ENCODE data around the gene NFIA. TPM values are rescaled to one million over a fixed set of nuclear protein-coding genes. Genes with fewer than 3 reads are reported as not detected.

Gene NFIA
- total and polyA plus RNA-seq, 9 of the 15 experiments (the other 6 are each of a cell fraction or from before 2014, with no cell fraction given): 5.3 to 24.9 (median 9.8) TPM

- Histone ChIP-seq H3K9ac (ENCODE audit: insufficient read depth in 1 of 2, low read depth in 2 of 2, low read length in 2 of 2) (no peak overlapping the region), H3K4me3 (no peak overlapping the region), H3K27me3 (ENCODE audit: control insufficient read depth in 2 of 2, insufficient read depth in 2 of 2, low read length in 2 of 2) (no peaks in the 10 kb centered on the region), H3K36me3 (ENCODE audit: control insufficient read depth, insufficient read depth, low read length) (peaks cover 47% of the 10 kb centered on the region), H3K4me2 (ENCODE audit: insufficient read depth, low read length) (no peak overlapping the region), H3K9me3 (replicated peaks; ENCODE audit: control insufficient read depth, insufficient read depth, low read depth, low read length) (peaks cover 4% of the 10 kb centered on the region), H3K27ac (ENCODE audit: extremely low read depth, low read depth, low read length) (no peak overlapping the region), H2AFZ (ENCODE audit: low read depth, low read length) (no peak overlapping the region), H3K9me1 (ENCODE audit: control insufficient read depth, insufficient read depth, low read length) (no peaks in the 10 kb centered on the region), H3K79me2 (ENCODE audit: control insufficient read depth, insufficient read depth, low read length) (0 out of 3 replicates have a peak, but pooled peaks cover 3% of the 10 kb centered on the region), H3K4me1 (replicated peaks in 1 of 2; ENCODE audit: control insufficient read depth in 2 of 2, insufficient read depth in 2 of 2, low read length in 2 of 2) (peaks cover 0 to 16% of the 10 kb centered on the region in 2 experiments; a peak in 2 of 5 replicates), H4K20me1 (replicated peaks; ENCODE audit: control insufficient read depth, insufficient read depth, low read length) (no peaks in the 10 kb centered on the region)
- POLR2A ChIA-PET: interaction anchor here (0.8 kb wide), 1 partner anchor 447 kb away, joined by 3 read pairs; no protein-coding TSS in a partner anchor
- no peak for FAIRE-seq
- CTCF ChIA-PET (ENCODE audit: low intra/inter-chr PET ratio): no interaction called here
- no peak for ATAC-seq
- no peak for DNase-seq (ENCODE audit: extremely low read depth in 1 of 4, low spot score in 3 of 4)
- WGBS (ENCODE audit: insufficient coverage, low coverage, missing lambda C conversion rate): 96% methylated on average over 11 of the region's 11 CpGs
- TF ChIP-seq PTBP1 (IDR thresholded peaks at IDR 0.05; ENCODE audit: low read depth, low read length) (no peak), XRCC5 (IDR thresholded peaks at IDR 0.05; ENCODE audit: low read depth, low read length) (no peak), RBFOX2 (IDR thresholded peaks at IDR 0.05; ENCODE audit: low read depth, low read length) (no peak)
- in situ Hi-C loops (cut with MboI): no loop called here
- intact Hi-C loops (cut with micrococcal nuclease): no loop called here
- no TSS peak for BruUV-seq (replicated peaks)
Measured at GRCh38 chr1:61389926-61390845, 307.8 kb downstream of the NFIA start.

GRCh38 chr1:61391730-61392129 is 309.4 kb downstream of the NFIA start:
- H3K27me3 ChIP-seq (ENCODE audit: control insufficient read depth in 2 of 2, insufficient read depth in 2 of 2, low read length in 2 of 2): no peaks in the 10 kb centered on the region
- H3K9me1 ChIP-seq (ENCODE audit: control insufficient read depth, insufficient read depth, low read length): no peaks in the 10 kb centered on the region
- DNase-seq (ENCODE audit: extremely low read depth in 1 of 4, low spot score in 3 of 4) (no peak), FAIRE-seq (peak; percentile 49), ATAC-seq (no peak)
- H3K4me1 ChIP-seq (replicated peaks in 1 of 2; ENCODE audit: control insufficient read depth in 2 of 2, insufficient read depth in 2 of 2, low read length in 2 of 2): peaks cover 0 to 16% of the 10 kb centered on the region in 2 experiments; a peak in 2 of 5 replicates
- BruUV-seq (replicated peaks): no TSS peak
- ChIA-PET CTCF (ENCODE audit: low intra/inter-chr PET ratio) (no interaction called here), POLR2A (interaction anchor here (0.7 to 1.4 kb wide), 3 partner anchors 16 to 53 kb away, joined by 3 read pairs; no protein-coding TSS in a partner anchor)
- 0 out of 3 replicates have a peak, but pooled peaks cover 3% of the 10 kb centered on the region for H3K79me2 ChIP-seq (ENCODE audit: control insufficient read depth, insufficient read depth, low read length)
- intact Hi-C loops (cut with micrococcal nuclease) (no loop called here), in situ Hi-C loops (cut with MboI) (no loop called here)
- H4K20me1 ChIP-seq (replicated peaks; ENCODE audit: control insufficient read depth, insufficient read depth, low read length): no peaks in the 10 kb centered on the region
- 0 out of 3 replicates have a peak overlapping the region, but pooled peaks have one; percentile 7 for H3K27ac ChIP-seq (ENCODE audit: extremely low read depth, low read depth, low read length)
- H3K9ac ChIP-seq (ENCODE audit: insufficient read depth in 1 of 2, low read depth in 2 of 2, low read length in 2 of 2): no peak overlapping the region; a peak in 1 of 4 replicates
- H3K4me2 ChIP-seq (ENCODE audit: insufficient read depth, low read length): no peak overlapping the region
- no peak overlapping the region for H3K4me3 ChIP-seq
- 79% methylated on average over 4 of the region's 4 CpGs for WGBS (ENCODE audit: insufficient coverage, low coverage, missing lambda C conversion rate)
- H3K9me3 ChIP-seq (replicated peaks; ENCODE audit: control insufficient read depth, insufficient read depth, low read depth, low read length): peaks cover 4% of the 10 kb centered on the region
- H2AFZ ChIP-seq (ENCODE audit: low read depth, low read length): no peak overlapping the region
- H3K36me3 ChIP-seq (ENCODE audit: control insufficient read depth, insufficient read depth, low read length): peaks cover 37% of the 10 kb centered on the region
- TF ChIP-seq ZNF57 (CRISPR knock-in tag; IDR thresholded peaks at IDR 0.05): no peak
- TF ChIP-seq PHF20 (IDR thresholded peaks at IDR 0.05; ENCODE audit: partially characterized antibody): no peak
- TF ChIP-seq CBFA2T3 (IDR thresholded peaks at IDR 0.05): no peak
- TF ChIP-seq WHSC1 (IDR thresholded peaks at IDR 0.05; ENCODE audit: low read length): no peak
- no peak for TF ChIP-seq NR4A1 (CRISPR knock-in tag; IDR thresholded peaks at IDR 0.05)
- no peak for TF ChIP-seq NR4A1 (tag; IDR thresholded peaks at IDR 0.05)
- no peak for TF ChIP-seq NONO (IDR thresholded peaks at IDR 0.05; ENCODE audit: low read depth in 2 of 2, low read length in 1 of 2)
- TF ChIP-seq ZNF3 (CRISPR knock-in tag; IDR thresholded peaks at IDR 0.05): no peak
- TF ChIP-seq ZNF140 (CRISPR knock-in tag; IDR thresholded peaks at IDR 0.05): no peak
- no peak for TF ChIP-seq ZNF12 (CRISPR knock-in tag; IDR thresholded peaks at IDR 0.05)
- no peak for TF ChIP-seq E2F5 (CRISPR knock-in tag; IDR thresholded peaks at IDR 0.05)
